Heart right ventricle (tissue), 16 donors: ENCODE measurements around the gene SRGAP1. TPM values are rescaled to one million over a fixed set of nuclear protein-coding genes. Genes with fewer than 3 reads are reported as not detected.
A peak's percentile ranks its signal among the peaks of the same experiment; 100 is the strongest.

Source experiments
- ATAC-seq, 8 donors: fragments of 200-7000 bp; cut with Tn5 transposase; one replicate each; pipeline ENCODE4 v1.9.1; 2020; ENCODE audit warnings: mild to moderate bottlenecking in 8 of 8, moderate library complexity in 8 of 8, moderate number of reproducible peaks in 1 of 8
- DNase-seq, 2 donors: peaks; one replicate each; pipeline ENCODE4 v3.0.0-alpha.2; 2020
- H3K27ac ChIP-seq, 10 donors: fragments of 200-600 bp; sonication (generic) in 2 of 10; one replicate each; pipeline versions ENCODE4 v1.5.0 to v1.8.0; 2020 to 2022; ENCODE audit warnings: mild to moderate bottlenecking in 3 of 10
- H3K27me3 ChIP-seq, 7 donors: fragments of 200-600 bp; one replicate each; pipeline ENCODE4 v1.8.0; 2021 to 2022; ENCODE audit warnings: mild to moderate bottlenecking in 2 of 7
- H3K36me3 ChIP-seq, 9 donors: fragments of 200-600 bp; sonication (generic) in 1 of 9; one replicate each; pipeline versions ENCODE4 v1.5.0 to v1.8.0; 2020 to 2022; ENCODE audit warnings: mild to moderate bottlenecking in 2 of 9
- H3K4me1 ChIP-seq, 9 donors: fragments of 200-600 bp; sonication (generic) in 1 of 9; one replicate each; pipeline versions ENCODE4 v1.5.0 to v1.8.0; 2020 to 2022; ENCODE audit warnings: mild to moderate bottlenecking in 4 of 9
- H3K4me3 ChIP-seq, 10 donors: fragments of 200-600 bp; sonication (generic) in 2 of 10; one replicate each; pipeline versions ENCODE4 v1.5.0 to v1.8.0; 2020 to 2022; ENCODE audit warnings: mild to moderate bottlenecking in 7 of 10, moderate library complexity in 2 of 10
- H3K9me3 ChIP-seq, 11 donors: fragments of 200-600 bp in 10 of 11; sonication (generic) in 2 of 11; one replicate each; pipeline versions ENCODE4 v1.5.0 to v1.8.0; 2013 to 2022; ENCODE audit warnings: mild to moderate bottlenecking in 2 of 11, control low read depth in 1 of 11, moderate library complexity in 1 of 11
- WGBS, 2 donors: extraction: QIAGEN DNeasy Blood & Tissue Kit; methylation state at CpG; one replicate each; pipeline ENCODE4 v1.1.7; 2013; ENCODE audit warnings: inconsistent platforms in 1 of 2; 5-methylcytosine and 5-hydroxymethylcytosine counted together
- intact Hi-C, 10 donors: fragments of 100-400 bp; cut with DNase I; formaldehyde crosslinking; loops; one replicate each; pipeline versions ENCODE4 v1.11.1 to v1.14.2; 2022
- polyA plus RNA-seq, 2 donors: library from polyadenylated mRNA; stranded (reverse); fragments of 200-250 nt; gene quantifications; one replicate each; pipeline ENCODE4 v1.2.3, GENCODE V29; 2013
- total RNA-seq, 10 donors: library from RNA; stranded (reverse); fragmentation: NEBNext Ultra II Directional in 3 of 10; extraction: Animal tissue kit (Norgen Biotek cat#: 25700) in 3 of 10; gene quantifications; one replicate each; pipeline versions ENCODE4 v1.2.1 to v1.2.4, GENCODE V29; 2021 to 2023
- TF ChIP-seq, protein P1 (sequence below), 9 donors: fragments of 200-600 bp; sonication (generic) in 2 of 9; IDR thresholded peaks; one replicate each; pipeline versions ENCODE4 v1.5.0 to v1.8.0; 2021 to 2022; ENCODE audit warnings: antibody characterized with exemption in 9 of 9, mild to moderate bottlenecking in 5 of 9, moderate library complexity in 1 of 9
- donor health status: Arrhythmogenic right ventricular cardiomyopathy.
- donor health status: ischemic (EF 13 %, LVEDD 7.1; RV severe dilation, severe dysfunction).
- donor health status: healthy with polysubstance abuse.
- donor health status: DM: no; HTN: yes; CAD: no.
- donor health status: DM: no; HTN: no; CAD: no.
- donor health status: ischemic (EF 25% LVEDD 6.9; RV normal size, moderate dysfunction).
- donor health status: ischemic (EF 25% LVEDD 5.7; RV mildly dilated, moderate dysfunction).
- donor health status: healthy.
- donor health status: DM: yes; HTN: yes; CAD: no.
- donor health status: Ischemic cardiomyopathy.
- donor health status: ischemic (EF 35%, LVEDD 5.7; RV mildly dilated, moderate dysfunction).
- donor health status: nonischemic (EF 11% LVEDD 7.7; RV severe dilation, severe dysfunction).
- donor health status: DM: yes; HTN: yes; CAD: no.
- donor health status: PGD.
- donor health status: ischemic (EF 29% LVEDD 5.4; RV normal size, mild dysfunction).
- donor health status: nonischemic (EF 23%, LVEDD 6.1; RV moderate dilation, normal function).

The SRGAP1 gene
- total and polyA plus RNA-seq, 12 donors = 1.3 to 6.4 (median 3.6) TPM

- peak overlapping the region in 1 of 10 donors; percentile 73 for H3K27ac ChIP-seq
- H3K9me3 ChIP-seq = no peaks in the 10 kb centered on the region
- ATAC-seq (no peak), DNase-seq (no peak)
- 53 to 58% methylated on average over 2 of the region's 2 CpGs for WGBS, 2 donors
- peaks cover 0 to 51% (median 15%) of the 10 kb centered on the region in 9 donors for H3K4me1 ChIP-seq
- H3K27me3 ChIP-seq = no peaks in the 10 kb centered on the region
- no peak overlapping the region for H3K4me3 ChIP-seq
- TF ChIP-seq, protein P1, sequence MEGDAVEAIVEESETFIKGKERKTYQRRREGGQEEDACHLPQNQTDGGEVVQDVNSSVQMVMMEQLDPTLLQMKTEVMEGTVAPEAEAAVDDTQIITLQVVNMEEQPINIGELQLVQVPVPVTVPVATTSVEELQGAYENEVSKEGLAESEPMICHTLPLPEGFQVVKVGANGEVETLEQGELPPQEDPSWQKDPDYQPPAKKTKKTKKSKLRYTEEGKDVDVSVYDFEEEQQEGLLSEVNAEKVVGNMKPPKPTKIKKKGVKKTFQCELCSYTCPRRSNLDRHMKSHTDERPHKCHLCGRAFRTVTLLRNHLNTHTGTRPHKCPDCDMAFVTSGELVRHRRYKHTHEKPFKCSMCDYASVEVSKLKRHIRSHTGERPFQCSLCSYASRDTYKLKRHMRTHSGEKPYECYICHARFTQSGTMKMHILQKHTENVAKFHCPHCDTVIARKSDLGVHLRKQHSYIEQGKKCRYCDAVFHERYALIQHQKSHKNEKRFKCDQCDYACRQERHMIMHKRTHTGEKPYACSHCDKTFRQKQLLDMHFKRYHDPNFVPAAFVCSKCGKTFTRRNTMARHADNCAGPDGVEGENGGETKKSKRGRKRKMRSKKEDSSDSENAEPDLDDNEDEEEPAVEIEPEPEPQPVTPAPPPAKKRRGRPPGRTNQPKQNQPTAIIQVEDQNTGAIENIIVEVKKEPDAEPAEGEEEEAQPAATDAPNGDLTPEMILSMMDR (IDR thresholded peaks at IDR 0.05) = no peak
- no peaks in the 10 kb centered on the region for H3K36me3 ChIP-seq
- intact Hi-C loops = no loop called here
Measured at GRCh38 chr12:63915105-63915800, 70.8 kb downstream of the SRGAP1 start.

DNA sequence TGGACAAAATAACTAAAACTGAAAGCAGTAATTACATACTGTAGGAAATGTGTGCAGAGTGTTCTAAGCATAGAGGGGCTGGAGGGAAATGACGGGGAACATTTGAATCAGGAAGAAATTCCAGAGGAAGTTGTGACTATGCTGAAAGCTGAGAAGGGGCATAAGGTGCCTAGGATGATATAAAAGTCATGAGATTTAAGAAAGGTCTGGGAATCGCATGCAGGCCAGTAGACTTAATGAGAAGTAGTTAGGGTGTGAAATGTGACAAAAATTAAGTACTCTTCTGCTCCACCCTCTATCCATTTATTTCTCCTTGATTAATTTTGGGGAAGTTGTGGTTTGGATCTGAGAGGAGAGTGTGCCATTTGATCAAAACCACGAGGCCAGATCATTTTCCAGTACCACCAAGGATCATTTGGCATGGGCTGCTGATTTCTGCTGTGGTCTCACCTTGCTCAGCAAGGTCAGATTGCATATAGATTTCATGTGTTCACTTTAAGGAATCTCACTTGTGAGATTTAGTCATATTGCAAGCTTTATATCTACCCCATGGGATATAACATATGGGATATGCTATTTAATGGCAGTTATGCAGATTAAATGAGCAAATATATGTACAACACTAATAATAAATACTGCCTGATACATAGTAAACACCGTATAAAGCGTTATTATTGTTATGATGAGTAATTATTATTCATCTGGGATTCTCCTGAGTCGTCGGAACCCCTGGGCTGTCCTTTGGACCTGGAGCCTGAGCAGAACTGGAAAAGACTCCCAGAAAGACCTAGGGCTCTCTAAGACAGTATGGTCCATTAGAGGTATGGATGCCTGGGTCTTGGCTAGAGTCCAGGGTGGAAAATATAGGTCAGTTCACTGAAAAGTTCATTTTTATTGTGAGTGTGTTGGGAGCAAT lies 72.3 kb downstream of the SRGAP1 start:
- ATAC-seq = peak in 4 of 8 donors; percentile 37 to 70 (median 60)
- intact Hi-C loops = no loop called here

DNA sequence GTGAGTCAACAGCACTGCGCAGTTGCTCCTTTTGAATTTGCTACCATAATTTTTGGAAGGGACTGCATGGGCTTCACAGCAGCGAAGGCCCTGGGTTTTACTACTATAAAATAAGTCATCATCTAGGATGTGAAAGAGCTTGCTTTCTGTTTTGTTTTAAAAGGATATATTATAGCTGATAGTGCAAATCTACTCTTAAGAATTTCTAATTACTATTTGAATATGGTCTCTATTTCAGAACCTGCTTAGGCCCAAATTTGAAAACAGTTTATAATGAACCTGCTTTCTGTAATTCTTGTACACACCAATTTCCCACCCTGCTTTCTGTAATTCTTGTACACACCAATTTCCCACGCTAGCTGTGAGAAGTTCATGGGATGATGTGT lies 73.0 kb downstream of the SRGAP1 start:
- peak overlapping the region in 1 of 10 donors; percentile 64 for H3K27ac ChIP-seq
- H3K27me3 ChIP-seq = no peaks in the 10 kb centered on the region
- TF ChIP-seq, protein P1 (IDR thresholded peaks at IDR 0.05) = no peak
- WGBS, 2 donors = 97 to 98% methylated on average over 3 of the region's 3 CpGs
- ATAC-seq (no peak), DNase-seq (no peak)
- intact Hi-C loops = no loop called here
- peaks cover 0 to 43% (median 6%) of the 10 kb centered on the region in 9 donors for H3K4me1 ChIP-seq
- no peak overlapping the region for H3K4me3 ChIP-seq
- no peaks in the 10 kb centered on the region for H3K36me3 ChIP-seq
- H3K9me3 ChIP-seq = no peaks in the 10 kb centered on the region

More for the DNA sequence above, 72.3 kb downstream of the SRGAP1 start:
- peak overlapping the region in 1 of 10 donors; percentile 73 for H3K27ac ChIP-seq
- H3K27me3 ChIP-seq = no peaks in the 10 kb centered on the region
- TF ChIP-seq, protein P1 (IDR thresholded peaks at IDR 0.05) = no peak
- peaks cover 0 to 44% (median 8%) of the 10 kb centered on the region in 9 donors for H3K4me1 ChIP-seq
- 78 to 84% methylated on average over 6 to 7 of the region's 7 CpGs for WGBS, 2 donors
- H3K36me3 ChIP-seq = no peaks in the 10 kb centered on the region
- no peak for DNase-seq
- no peak overlapping the region for H3K4me3 ChIP-seq
- no peaks in the 10 kb centered on the region for H3K9me3 ChIP-seq
